Activated CD4-positive, alpha-beta T cell treated with anti-CD3 and anti-CD28 coated beads for 4 hours (primary cell): ENCODE data around the gene HINFP.
"Not testable (repeated sequence)": the region's sequence is repeated elsewhere in the genome, so short reads cannot be mapped to it uniquely, and the experiment has no call there.

Experiments
- DNase-seq, 2 donors: peaks; one replicate each; pipeline ENCODE4 v3.0.0-alpha.2; 2020

The HINFP gene

DNA sequence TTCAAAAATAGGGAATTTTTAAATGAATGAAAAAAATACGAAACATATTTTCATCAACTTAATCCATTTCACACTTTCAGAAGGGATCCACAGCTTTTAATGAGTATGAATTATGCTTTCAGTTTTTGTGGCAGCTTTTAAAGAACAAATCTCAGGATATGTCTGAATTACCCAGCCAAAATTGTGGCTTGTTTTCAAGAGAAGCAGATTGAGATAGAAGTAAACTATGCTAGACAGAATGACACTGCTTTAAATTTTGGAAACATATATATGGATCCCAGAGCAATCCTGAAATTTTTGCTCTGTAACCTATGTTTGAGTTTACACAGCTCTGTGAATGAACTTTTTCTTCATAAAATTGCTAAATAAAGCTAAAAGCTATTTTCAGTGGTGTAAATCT lies 2.4 kb upstream of the HINFP start:
- no peak for DNase-seq

GRCh38 chr11:119120639-119121007 lies 757 bp upstream of the HINFP start:
- DNase-seq, result no peak

DNA sequence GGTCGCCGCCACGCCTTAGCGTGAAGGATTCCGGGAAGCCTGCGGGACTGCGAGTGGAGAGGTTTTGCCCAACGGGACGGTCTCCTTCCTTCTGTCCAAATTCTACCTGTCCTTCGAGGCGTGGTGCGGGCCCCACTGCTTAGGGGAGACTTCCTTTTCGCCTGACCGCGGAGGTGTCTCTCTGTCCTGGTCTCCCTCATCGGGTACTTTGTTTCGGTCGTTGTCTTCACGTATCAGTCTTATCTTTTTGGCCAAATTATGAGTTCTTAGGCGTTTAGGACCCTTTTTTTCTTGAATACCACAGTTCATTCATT lies 388 bp downstream of the HINFP start:
- no peak for DNase-seq

GRCh38 chr11:119125821-119126220 lies 4.4 kb downstream of the HINFP start:
- no peak for DNase-seq

DNA sequence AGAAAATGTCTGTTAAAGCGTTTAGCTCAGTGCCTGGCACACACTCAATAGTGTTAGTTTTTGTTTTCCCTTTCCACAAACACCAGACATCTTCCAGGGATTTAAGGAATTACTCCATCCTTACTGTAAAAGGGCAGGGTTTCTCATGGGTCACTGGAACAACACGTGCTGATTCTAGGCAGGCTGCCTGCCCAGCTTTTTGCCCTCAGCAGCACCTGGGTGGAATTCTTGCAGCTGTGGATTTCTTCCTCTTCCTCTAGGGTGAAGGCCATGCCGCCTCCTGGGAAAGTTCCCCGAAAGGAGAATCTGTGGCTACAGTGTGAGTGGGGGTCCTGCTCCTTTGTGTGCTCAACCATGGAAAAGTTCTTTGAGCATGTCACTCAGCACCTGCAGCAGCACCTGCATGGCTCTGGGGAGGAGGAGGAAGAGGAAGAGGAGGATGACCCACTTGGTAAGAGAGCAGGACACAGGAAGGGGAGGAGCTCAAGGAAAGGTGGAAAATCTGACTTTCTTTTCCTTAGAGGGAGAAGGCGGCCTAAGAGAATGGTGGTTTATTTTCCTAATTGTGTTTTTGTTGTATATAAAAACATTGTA lies 5.4 kb downstream of the HINFP start:
- no peak for DNase-seq

- no peak for DNase-seq
Observed at GRCh38 chr11:119130662-119131061, 9.3 kb downstream of the HINFP start.

DNA sequence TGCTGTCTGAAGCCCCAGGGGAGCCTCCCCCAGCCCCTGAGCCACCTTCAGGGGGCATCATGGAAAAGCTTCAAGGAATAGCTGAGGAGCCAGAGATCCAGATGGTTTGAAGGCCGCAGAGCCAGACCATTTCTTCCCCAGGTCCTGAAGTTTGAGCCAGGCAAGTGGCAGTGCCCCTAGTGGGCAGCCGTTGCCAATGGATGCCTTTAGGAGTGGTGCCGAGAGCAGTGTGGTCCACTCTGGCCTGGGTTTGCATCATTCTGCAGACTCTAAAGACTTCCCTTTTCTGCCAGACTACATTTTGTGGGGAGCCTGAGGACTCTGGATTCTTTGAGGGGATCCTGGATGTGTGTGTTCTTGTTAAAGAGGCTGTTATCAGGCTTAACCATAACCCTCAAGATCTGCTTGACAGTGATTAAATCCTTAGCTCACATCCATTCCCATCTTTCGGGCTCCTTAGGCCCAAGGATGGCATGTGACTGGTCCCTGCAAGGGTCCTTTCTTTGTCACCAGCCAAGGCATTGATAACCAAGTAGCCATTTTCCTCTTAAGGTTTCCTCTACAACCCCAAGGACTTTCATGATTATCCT lies 13.1 kb downstream of the HINFP start:
- no peak for DNase-seq

DNA sequence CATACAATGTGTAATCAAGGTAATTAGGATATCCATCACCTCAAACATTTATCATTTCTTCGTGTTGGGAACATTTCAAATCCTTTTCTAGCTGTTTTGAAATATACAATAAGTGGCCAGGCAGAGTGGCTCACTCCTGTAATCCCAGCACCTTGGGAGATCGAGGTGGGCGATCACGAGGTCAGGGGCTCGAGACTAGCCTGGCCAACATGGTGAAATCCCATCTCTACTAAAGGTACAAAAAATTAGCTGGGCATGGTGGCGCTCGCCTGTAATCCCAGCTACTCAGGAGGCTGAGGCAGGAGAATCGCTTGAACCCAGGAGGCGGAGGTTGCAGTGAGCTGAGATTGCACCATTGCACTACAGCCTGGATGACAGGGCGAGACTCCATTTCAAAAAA lies 17.9 kb downstream of the HINFP start:
- DNase-seq, result not testable (repeated sequence)

GRCh38 chr11:119144825-119145486 lies 23.6 kb downstream of the HINFP start:
- DNase-seq, result no peak

DNA sequence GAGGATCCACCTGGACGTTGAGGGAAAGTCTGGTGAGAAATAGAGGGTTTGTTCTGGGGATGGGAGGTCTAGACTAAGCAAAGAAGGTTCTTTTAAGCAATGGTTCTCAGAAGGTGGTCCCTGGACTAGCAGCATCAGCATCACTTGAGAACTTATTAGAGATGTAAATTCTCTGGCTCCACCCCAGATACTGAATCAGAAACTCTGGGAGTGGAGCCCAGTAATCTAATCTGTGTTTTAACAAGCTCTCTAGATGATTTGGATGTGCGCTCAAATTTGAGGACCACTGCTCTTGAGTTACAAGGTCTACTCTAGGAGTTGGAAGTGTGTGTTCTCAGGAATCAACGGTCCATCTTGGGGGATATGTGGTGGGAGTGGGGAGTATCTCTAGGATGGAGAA lies 24.2 kb downstream of the HINFP start:
- DNase-seq, result no peak

DNA sequence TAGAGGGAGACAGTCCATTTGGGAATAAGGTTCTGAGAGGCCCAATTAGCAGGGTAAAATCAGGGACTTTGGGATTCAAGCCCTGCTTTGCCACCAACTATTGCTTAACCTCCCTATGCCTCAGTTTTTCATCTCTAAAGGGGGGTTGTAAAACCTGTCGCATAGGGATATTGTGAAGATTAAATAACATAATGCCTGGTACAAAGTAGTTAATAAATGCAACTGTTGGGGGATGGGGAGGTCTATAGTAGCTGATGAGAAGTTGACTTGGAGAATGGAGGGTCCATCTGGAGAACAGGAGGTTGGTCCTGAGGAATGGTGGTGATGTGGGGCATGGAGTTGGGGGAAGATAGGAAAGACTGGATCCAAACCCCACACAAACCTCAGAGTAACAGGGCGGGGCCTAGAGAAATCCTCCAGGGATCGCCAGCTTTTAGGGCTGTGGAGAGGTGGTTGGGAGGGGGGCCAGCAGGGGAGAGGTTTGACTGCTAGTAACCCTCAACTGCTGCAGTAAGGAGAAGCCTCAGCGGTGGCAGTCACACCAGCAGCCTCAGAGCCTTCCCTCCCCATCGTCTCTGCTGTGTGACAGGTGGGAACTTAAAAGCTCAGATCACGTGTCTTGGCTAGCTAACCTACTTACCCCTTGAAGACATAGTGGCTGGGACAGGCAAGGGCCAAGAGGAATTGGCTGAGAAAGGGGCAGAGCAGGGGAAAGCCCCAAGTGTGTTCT lies 26.4 kb downstream of the HINFP start:
- no peak for DNase-seq

- no peak for DNase-seq
Observed at GRCh38 chr11:119148720-119149017, 27.3 kb downstream of the HINFP start.

DNA sequence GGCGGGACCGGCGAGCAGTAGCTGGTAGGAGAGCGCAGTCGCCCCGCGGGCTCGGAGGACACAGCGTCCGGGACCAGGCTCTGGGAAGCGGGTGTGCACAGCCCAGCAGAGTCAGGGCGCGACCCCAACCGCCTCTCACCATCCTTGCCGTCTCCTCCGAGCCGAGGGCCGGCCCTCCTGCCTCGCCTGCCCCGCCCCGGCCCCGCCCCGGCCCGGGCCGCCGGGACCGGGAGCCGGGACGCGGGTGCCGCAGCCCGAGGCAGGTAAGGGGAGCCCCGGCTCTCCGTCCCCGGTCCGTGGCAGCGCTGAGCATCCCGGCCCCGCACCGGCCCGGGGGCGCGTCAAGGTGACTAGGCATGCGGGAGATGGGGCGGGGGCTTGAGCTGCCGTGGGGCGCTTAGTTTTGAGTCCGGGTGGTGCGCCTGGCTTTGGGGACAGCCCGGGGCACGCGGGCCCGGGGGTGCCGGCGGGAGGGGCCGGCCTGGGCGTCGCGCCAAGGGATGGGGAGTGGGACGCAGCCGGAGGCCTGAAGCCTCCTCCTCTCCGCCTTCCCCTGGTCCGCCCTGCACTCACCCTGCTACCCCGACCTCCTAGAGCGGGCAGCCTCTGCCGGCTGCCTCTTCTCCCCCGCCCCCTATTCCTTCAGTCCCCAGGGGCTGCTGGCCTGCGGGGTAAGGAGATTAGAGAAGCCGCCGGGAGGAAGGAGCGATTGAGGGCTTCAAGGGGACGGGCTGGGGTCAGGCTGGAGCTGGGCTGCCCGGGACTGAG lies 27.8 kb downstream of the HINFP start, which contains the start of gene ABCG4:
TSS of gene ABCG4 (plus strand) at position 35 of the 768 bp plus-strand sequence. CDS start 914 bp downstream, outside the sequence.
- peak in 1 of 2 donors; percentile 22 for DNase-seq

DNA sequence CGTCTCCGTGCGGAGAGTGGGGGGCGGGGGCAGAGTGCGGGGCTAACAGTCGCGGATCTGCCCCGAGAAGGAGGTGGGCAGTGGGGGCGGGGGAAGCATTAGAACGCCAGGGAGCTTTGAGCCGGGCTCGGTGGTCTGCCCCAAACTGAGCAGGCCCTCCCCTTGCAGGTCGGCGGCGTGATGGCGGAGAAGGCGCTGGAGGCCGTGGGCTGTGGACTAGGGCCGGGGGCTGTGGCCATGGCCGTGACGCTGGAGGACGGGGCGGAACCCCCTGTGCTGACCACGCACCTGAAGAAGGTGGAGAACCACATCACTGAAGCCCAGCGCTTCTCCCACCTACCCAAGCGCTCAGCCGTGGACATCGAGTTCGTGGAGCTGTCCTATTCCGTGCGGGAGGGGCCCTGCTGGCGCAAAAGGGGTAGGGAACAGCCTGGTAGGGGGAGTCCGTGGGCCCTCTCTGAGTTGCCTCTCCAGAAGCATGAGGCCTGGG lies 28.5 kb downstream of the HINFP start:
- DNase-seq, result no peak

- DNase-seq, result no peak
Observed at GRCh38 chr11:119152043-119152442, 30.7 kb downstream of the HINFP start.

GRCh38 chr11:119152604-119153003 lies 31.2 kb downstream of the HINFP start:
- DNase-seq, result no peak

- DNase-seq, result no peak
Observed at GRCh38 chr11:119153049-119153818, 31.9 kb downstream of the HINFP start.

- DNase-seq, result no peak
Observed at GRCh38 chr11:119154178-119154577, 32.8 kb downstream of the HINFP start.

DNA sequence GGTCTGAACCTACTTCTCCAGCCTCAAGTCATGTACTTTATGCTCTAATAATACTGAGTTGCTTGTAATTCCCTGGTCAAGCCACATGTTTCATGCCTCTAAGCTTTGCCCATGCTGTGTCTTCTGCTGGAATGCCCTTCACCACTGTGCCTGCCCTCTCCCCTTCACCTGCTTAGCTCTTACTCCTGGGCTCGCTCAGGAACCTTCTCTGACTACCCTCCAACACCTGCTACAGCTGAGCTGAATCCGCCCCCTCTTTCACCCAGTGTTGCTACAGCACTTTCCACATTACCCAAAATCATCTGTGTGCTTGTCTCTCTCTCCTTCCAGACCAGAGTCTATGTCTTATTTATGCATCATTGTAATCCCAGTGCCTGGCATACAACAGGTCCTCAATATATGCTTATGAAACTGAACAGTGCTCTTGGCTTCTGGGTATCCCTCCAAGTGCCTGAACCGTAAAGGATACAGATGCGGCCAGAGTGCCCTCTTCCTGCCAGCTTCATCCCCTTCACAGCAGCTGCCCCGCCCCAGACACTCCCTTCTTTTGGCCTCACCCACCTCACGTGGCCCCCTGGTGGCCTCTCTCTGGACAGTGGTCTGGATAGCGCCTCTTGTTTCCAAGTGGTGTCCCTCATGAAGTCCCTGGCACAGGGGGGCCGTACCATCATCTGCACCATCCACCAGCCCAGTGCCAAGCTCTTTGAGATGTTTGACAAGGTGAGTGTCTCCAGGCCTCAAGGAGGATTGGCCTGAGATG lies 34.5 kb downstream of the HINFP start:
- no peak for DNase-seq

GRCh38 chr11:119156496-119156895 lies 35.1 kb downstream of the HINFP start:
- no peak for DNase-seq

DNA sequence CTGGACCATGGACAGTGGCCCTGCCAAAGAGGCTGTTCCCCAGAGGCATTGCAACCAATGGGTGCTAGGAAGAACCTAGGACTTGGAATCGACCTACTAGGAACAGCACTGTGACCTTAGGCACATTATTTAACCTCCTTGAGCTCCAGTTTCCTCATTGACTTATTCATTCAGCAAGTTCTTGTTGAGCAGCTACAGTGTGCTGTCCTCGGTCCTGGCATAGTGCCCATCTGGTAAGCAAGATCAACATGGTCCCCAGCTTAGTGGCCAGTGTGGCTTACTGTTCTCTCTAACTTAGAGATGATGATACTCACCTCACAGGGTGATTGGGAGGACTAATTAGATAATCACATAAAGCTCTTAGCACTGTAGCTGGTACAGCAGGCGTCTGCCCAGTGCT lies 35.7 kb downstream of the HINFP start:
- DNase-seq, result no peak

DNA sequence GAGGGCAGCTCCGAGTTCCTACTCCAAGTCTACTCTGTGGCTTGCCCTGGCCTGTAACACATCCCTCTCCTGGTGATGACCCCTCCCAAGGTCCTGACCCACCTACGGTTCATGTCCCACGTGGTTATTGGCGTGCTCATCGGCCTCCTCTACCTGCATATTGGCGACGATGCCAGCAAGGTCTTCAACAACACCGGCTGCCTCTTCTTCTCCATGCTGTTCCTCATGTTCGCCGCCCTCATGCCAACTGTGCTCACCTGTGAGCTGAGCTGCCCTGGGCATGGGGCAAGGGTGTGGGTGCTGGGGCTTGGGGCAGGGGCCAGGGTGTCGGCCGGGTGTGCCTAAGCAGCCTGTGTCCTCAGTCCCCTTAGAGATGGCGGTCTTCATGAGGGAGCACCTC lies 37.1 kb downstream of the HINFP start:
- DNase-seq, result no peak
